Urothelium cell line (cell line): ENCODE results near the gene GLIS2.

Source experiments
- DNase-seq: peaks from one replicate; pipeline ENCODE4 v3.0.0; 2011; ENCODE audit warnings: low spot score, mixed read lengths
- FAIRE-seq: peaks from 2 replicates; lab custom pipeline; 2011; peaks lifted over from hg19 to GRCh38; lab: Jason Lieb, UNC

GLIS2 gene

DNA sequence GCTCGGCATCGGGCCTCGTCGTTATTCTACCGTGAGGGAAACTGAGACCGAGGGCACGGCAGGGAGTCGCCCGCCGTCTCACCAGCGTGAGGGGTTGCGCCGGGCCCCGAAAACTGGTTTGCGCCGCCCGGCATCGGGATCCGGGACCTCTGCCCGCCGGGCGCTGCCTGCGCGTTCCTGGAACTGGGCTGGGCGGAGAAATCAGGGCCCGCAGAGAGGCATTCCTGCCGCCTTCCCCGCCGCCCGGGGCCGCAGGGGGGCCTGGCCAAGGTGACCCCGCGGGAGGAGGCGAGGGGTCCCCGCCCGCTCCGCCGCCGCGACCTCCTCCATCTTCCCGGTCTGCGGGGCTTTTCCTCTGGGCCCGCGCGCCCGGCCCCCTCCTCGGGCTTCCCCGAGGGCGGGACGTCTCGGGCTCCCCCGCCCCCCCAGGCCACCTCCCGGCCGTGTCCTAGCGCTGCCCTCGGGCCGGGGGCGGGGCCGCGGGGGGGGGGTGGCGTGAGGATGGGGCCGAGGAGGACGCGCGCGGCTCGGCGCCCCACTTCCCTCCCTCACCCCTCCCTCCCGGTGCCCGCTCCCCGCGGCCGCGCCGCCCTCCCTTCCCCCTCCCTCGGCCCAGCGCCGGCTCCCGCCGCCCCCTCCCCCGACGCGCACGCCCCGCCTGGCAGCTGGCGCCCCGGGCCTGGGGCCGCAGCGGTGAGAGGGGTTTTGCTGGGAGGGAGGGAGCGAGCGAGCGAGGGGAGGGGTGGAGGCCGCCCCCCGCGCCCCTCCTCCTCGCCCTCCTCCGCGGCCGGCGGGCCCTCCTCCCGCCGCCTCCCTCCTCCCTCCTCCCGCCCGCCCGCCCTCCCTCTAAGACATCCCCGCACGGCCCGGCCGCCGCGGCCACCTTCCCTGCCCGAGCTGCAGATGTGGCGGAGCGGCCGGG is at the start of gene GLIS2:
Gene GLIS2 (plus strand): TSS at position 882 of the 922 bp plus-strand sequence. CDS start 16,214 bp downstream, outside the sequence.
- DNase-seq (peak; percentile 92), FAIRE-seq (peak; percentile 74)

DNA sequence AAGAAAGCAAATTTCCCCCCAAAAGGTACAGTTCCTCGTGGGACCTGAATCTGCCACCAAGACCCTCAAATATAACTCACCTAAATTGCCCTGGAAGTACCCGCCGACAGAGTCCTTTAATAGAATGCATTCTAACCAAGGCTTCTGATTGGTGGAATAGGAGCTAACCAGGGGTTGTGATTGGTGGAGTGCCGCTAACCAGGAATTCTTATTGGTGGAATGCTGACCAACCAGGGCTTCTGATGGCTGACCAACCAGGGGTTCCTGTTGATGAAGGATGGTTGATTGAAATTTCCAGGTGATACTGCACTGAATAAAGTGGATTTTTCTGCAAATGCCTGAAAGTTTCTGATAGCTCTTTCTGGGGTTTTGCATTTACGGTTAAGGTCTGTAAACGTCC is 49.5 kb upstream of the GLIS2 start:
- DNase-seq, result no peak
- no peak for FAIRE-seq

DNA sequence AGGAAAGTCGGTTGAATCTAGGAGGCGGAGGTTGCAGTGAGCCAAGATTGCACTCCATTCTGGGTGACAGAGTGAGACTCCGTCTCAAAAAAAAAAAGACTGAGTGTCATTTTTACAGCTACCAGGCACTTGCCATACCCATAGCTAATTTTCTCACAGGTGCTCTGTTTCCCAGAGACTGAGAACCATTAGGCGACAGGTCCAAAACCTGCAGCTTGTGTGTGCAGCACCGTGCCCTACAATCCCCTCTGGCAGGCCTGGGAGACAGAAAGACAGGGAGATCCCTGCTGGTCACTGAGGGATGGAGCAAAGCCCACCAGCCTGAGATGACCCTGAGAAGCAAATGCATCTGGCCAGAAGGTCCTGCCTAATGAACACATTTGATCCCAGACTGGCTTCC is 45.8 kb upstream of the GLIS2 start:
- DNase-seq, result no peak
- no peak for FAIRE-seq

DNA sequence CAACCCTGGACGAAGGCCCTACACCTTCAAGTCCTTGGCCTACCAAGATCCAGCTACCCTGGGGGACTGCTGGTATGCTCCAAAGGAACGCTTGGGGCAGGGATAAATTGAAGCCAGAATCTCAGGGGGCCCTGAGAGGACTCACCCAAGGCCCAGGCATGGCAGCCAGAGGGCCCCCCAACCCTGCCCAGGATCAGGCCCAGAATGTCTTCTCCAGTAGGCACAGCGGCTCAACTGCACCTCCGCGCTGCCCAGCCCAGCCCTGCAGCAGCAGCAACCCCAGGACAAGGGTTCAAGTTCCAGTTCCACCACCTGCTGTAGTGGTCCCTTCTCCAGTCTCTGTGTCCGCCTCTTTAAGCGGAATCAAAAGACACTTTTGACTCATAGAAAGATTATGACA is 45.3 kb upstream of the GLIS2 start:
- no peak for FAIRE-seq
- DNase-seq, result no peak

DNA sequence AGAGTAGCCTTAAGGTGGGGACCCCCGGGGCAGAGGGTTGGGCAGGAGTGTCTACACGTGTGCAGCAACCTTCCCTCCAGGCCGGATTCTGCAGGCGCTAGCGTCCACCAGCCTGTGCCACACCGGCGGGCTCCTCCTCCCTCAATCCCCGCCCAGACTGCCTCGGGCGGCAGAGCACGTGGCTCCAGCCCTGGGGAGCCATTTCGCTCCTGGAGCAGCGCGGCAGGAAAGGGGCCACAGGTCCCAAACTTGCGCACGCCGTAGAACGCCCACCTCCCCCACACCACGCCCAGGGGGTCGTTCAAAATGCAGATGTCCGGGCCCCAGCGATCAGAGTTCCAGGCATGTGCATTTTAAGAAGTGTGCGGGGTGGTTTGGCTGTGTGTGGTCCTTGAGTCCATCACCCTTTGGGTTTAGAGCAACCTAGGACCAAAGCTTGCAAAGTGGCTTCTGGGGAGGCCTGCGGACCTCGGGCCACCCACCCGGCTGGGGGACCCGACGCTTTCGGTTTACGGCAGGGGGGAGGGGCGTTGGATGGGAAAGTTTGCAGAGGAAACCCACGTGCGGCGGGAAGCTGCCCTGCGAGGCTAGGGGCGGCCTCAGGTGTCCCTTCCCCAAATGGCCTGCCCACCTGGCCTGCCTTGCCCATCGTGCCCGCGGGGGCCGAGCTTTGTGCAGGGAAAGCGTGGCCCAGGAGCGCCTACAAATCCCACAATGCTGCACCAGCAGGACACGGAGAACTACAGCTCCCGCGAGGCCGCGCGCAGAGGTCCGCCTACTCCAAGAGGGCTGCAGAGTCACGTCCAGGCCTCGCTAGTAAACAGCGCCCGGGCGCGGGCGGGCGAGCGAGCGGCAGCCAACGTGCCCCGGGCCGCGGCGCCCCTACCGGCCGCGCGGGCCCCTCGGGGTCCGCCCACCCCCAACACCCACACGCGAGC is 44.4 kb upstream of the GLIS2 start:
- DNase-seq (peak; percentile 94), FAIRE-seq (no peak)

DNA sequence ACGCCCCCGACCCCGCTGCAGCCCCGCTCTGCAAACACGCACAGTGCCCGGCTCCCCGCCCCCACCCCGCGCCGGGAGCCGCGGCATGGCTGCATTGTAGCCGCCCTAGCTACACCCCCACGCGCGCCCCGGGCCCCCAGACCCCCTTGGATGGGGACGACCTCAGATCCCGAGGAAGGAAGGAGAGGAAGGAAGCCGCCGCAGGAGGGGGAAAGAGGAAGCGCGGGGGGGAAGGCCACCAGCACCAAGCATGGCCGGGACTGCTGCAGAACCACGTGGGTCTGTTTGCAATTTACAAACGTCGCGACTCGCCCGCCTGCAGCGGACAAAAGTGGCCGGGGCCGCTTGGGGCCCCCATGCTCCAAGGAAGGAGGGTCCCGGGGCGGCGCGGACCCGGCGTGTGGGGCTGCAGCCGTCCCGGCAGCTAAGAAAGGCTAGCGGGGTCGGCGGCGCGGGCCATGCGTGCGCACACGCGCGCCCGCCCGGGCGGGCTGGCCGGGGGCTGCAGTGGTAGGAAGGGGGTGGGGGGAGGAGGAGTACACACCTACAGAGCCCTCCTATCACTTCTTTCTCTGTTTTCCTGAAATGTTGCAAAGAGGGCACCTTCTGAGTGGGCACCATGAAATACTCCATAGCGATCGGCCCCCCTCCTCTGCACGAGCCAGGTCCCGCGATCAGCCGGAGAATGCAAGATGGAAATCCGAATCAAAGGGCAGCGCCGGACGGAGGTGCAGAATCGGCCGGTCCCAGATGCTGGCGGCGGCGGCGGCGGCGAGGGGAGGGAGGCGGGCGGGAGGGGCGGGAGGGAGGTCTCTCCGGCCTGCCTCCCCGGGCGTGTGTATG is 43.5 kb upstream of the GLIS2 start:
- peak; percentile 79 for DNase-seq
- no peak for FAIRE-seq

DNA sequence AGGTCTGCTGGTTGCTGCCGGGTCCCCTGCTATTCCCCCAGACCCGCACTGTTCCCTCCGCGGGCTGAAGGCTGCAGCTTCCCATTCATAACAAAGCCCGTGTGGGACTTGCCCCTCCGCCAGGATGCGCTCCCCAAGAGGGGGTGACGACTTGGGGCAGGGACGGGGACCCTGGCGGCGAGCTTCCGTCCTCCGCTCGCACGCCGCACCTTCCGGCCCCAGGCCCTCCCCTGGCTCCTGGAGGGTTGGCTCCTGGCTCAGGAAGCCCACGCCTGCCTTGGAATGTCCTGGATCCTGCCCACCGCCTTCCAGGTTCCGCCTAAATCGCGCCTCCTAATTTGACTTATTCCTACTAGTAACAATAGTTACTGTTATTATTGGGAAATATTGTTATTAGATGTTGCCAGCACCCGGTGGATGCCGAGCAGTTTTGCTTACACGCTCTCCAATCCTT is 42.0 kb upstream of the GLIS2 start:
- DNase-seq (peak; percentile 53), FAIRE-seq (no peak)

DNA sequence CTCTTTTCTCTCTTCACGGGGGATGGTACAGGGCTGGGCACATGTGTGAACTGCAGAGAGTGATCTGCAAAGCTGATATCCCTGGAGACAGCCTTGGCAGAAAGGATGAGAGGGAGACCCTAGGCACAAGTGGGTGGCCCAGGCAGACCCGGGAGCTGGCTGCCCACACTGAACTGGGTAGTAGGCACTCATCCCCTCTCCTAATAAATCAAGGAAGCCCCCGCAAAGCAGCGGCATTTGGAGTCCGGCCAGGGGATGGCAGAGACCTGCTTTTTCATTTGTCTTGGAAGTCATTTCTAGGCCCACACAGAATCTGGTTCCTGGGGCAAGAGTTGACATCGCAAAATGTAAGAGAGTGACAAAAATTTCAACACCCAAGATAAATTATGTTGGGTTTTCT is 40.0 kb upstream of the GLIS2 start:
- no peak for DNase-seq
- no peak for FAIRE-seq

DNA sequence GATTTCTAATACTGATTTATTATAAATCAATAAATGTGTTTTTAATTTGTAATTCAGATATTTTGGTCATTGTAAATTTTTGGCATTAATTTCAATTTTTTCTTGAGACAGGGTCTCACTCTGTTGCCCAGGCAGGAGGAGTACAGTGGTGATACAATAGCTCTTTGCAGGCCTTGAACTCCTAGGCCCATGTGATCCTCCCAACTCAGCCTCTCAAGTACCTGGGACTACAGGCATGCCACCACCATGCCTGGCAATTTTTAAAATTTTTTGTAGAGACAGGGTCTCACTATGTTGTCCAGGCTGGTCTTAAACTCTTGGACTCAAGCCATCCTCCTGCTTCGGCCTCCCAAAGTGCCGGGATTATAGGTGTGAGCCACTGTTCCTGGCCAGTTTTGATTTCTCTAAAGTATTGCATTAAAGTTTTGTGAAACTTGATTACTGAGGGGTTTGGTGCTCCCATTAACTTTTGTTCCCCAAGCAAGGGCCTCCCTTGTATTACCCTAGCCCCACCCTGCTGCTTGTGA is 37.8 kb upstream of the GLIS2 start:
- DNase-seq (no peak), FAIRE-seq (no peak)

DNA sequence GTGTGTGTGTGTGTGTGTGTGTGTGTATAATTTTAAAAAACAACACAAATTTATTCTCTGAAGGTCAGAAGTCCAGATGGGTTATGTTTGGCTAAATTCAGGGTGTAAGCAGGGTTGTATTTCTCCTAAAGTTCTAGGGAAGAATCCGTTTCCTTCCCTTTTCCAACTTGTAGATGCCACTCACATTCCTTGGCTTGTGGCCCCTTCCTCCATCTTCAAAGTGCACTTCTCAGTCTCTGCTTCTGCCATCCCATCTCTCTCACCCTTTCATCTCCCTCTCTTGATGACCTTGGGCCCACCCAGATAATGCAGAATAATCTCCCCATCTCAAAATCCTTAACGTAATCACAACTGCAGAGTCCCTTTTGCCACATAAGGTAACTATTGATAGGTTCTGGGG is 35.2 kb upstream of the GLIS2 start:
- no peak for FAIRE-seq
- DNase-seq, result no peak

DNA sequence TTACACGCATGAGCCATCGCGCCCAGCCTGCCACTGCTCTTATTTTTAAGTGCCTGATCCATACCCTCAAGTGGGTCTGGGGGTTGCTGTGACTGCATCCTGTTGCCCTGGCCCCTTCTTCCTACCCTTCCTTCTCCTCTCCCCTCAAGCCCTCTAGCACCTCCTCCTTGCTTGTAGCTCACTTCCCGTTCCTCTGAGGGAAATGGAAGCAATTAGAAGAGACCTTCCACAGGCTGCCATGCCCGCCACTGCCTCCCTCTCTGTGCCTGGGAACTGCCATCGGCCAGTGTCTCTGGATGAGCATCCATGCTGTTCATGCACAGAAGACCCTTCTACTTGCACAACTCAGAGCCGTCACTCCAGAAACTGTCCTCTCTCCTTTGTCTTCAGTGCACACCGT is 32.4 kb upstream of the GLIS2 start:
- FAIRE-seq, result no peak
- DNase-seq, result peak; percentile 1

DNA sequence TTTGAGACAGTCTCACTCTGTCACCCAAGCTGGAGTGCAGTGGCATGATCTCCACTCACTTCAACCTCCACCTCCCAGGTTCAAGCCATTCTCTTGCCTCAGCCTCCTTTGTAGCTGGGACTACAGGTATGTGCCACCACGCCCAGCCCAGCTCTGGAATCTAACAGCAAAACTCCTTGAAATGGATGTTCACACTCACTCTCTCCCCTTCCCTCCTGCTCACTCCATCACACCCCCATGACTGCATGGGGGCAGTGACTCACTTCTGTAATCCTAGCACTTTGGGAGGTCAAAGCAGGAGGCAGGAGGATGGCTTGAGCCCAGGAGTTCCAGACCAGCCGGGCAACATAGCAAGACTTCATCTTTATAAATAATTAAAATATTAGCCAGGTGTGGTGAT is 31.9 kb upstream of the GLIS2 start:
- FAIRE-seq, result no peak
- peak; percentile 32 for DNase-seq

DNA sequence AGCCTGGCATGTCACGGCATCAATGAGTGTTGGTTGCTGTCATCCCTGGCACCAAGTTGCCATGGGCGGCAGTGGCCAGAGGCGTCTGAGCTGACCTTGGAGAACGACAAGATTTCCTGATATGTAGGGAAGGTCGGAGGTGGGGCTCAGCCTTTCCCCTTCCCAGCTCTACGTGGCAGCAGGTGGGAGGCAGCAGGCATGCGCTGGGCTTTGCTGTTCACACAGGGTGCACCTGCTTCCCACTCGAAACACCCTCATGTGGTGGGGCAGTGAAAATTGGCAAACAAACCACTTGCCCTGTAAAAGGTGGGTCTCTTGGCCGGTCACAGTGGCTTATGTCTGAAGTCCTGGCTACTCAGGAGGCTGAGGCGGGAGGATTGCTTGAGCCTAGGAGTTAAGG is 30.7 kb upstream of the GLIS2 start:
- DNase-seq, result no peak
- FAIRE-seq, result no peak

DNA sequence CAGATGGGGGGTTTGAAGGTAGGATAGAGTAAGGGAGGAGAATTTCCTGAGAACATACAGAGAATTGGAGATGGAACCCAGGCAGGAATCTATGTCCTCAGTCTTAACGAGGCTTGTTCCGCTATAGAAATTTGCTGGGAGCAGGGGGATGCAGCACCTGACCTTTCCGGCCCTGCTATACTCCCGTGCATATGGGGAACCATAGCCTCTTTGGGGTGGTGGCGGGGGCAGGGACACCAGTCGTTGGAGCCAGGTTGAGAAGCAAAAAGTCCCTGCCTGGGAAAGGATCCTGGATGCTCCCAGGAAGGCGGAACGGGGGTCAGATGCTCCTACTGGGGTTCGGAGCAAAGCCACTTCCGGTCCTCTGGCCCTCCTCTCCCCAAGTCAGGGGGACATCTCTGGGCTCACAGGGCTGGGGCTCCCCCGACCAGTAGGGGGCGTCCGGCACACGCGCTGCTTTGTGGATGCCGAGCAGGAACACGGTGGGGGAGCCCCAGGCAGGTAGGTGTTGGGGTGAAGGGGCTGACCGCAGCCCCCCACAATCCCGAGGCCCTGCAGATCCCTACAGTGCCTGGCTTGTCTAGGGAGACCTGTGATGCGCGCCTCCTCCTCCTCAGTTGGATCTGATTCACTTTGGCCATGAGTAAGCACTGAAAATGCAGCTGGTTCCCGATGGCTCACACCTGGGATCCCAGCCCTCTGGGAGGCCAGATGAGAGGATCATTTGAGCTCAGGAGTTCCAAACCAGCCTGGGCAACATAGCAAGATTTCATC is 27.5 kb upstream of the GLIS2 start:
- DNase-seq (peak; percentile 63), FAIRE-seq (peak; percentile 62)

DNA sequence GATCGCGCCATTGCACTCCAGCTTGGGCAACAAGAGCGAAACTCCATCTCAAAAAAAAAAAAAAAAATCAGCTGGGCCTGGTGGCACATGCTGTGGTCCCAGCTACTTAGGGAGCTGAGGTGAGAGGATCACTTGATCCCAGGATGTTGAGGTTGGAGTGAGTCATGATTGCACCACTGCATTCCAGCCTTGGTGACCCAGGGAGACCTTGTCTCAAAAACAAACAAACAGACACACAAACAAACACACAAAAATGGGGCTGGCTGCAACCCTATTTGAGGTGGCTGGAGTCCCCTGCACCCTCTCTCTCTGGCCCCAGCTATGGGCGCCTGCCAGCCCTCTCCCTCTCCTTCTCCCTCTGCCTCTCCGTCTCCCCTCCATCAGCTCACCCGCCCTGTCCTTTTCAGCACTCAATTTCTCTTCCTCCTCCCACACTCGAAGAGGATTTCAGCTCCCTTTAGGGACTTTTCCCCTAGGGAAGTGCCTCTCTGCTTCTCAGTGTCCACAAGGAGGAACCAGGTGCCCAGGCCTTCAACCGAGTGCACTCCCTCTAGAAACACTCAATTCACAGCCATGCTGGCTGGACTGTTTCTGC is 25.5 kb upstream of the GLIS2 start:
- FAIRE-seq (no peak), DNase-seq (no peak)

DNA sequence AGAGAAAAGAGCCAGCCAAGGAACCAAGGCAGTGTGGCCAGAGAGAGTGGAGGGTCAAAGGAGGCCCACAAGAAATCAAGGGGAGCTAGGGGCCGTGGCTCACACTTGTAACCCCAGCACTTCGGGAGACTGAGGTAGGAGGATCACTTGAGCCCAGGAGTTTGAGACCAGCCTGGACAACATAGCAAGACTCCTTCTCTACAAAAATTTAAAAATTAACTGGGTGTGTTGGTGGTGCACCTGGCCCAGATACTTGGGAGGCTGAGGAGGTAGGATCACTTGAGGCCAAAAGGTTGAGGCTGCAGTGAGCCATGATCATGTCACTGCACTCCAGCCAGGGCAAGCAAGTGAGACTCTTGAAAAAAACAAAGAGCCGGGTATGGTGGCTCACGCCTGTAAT is 24.2 kb upstream of the GLIS2 start:
- FAIRE-seq (no peak), DNase-seq (no peak)

DNA sequence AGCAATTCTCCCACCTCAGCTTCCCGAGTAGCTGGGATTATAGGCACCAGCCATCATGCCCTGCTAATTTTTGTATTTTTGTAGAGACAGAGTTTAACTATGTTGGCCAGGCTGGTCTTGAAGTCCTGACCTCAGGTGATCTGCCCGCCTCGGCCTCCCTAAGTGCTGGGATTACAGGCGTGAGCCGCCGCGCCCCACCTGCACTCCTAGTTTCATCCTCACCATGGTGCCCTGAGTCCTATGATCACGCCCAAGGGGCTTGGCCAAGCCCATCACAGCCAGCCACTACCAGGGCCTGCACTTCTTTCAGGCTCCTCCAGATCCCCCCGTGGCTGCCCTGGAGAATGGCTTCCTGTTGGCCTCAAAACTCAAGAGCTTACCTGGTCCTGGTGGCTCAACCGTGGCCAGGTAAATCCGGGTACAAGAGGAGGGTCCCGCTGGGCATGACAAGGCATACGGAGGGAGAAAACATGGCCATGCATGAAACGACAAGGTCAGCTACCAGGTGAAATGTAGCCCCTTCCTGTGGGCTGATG is 22.6 kb upstream of the GLIS2 start:
- peak; percentile 50 for FAIRE-seq
- DNase-seq, result no peak

DNA sequence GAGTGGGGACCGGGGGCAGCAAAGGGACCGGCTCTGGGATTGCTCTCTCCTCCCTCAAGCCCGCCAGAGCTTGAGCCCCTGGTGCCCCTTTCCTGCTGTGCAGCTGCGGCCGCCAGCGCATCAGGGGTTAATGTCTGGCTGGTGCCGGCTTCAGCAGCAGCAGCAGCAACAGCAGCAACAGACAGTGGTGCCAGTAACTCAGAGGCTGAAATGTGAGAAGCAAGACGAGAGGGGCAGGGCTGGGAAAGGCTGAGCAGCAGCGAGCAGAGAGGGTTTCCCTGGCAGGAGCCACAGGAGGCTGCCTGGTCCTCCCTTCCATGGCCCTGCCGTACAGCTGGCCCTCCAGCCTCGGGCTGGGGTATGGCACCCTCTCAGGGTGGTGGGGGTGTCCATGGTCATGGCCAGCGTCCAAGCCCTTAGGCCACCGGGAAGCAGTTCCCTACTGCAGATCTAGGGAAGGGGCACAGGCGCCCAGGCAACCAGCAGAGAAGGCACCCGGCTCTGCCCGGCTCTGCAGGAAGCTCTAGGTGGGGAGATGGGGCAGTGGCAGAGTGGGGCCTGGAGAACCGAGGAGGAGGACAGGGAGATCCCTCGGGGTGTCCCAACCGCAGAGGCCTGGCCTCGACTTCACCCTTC is 21.9 kb upstream of the GLIS2 start:
- DNase-seq, result peak; percentile 77
- peak; percentile 95 for FAIRE-seq
